AG09309 (cell line): Measurements from ENCODE around the gene DMBT1.

Source experiments
- DNase-seq: peaks from one replicate; pipeline ENCODE4 v3.0.0-alpha.2; 2010; ENCODE audit warnings: low read depth
- H3K4me3 ChIP-seq: 2 replicates; pipeline ENCODE4 v1.5.1; 2011; ENCODE audit warnings: mild to moderate bottlenecking, low read depth, low read length, moderate library complexity; ENCODE audit not compliant: control insufficient read depth
- CTCF ChIP-seq: IDR thresholded peaks from 2 replicates; pipeline ENCODE4 v1.5.1; 2011; ENCODE audit warnings: mild to moderate bottlenecking, low read depth, low read length, inconsistent platforms; ENCODE audit not compliant: insufficient read depth, control insufficient read depth; ENCODE audit errors: missing control alignments

Gene DMBT1

DNA sequence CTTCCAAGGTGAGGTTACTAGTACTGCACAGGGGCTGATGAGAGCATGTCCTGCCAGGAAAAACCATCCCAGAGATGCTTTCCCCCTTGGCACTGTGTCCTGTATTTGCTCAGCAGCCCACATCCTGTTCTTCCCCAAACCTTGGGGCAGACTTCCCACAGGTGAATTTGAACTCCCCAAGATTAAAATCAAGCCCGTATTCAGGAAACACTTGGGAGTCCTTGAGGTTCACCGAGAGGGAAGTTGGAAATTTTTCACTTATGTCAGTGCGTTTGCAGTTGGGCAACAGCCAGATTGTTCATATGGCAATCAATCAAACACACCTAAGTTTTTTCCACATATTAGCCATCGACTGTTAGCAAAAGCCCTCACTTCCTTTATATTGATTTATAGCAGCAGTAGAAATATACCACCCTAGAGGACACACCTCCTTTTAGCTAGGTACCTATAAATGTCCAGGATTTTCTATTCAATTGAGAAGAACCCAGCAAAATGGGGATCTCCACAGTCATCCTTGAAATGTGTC, at the start of gene DMBT1:
Gene DMBT1 (plus strand): TSS at position 476 of the 526 bp plus-strand sequence. CDS start 17 bp downstream, at position 493.
- TF ChIP-seq CTCF = no peak
- no peak for DNase-seq
- H3K4me3 ChIP-seq = no peak within 1 kb of the TSS

DNA sequence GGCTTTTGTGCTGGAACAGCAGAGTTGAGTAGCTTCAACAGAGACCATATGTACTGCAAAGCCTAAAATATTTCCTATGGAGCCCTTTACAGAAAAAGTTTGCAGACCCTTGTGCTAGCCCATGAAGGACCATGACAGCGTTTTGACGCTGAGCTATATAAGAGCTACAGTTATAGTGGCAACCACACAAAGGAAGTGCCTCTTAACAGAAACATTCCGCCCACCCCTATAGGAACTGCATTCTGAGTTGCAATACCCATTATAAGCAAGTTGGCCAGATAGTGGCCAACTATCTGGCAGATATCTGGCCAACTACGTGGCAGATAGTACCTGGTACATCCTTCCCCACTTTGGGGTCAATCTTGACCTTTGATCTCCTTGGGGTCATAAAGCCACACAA, 47.5 kb upstream of the DMBT1 start:
- no peak for TF ChIP-seq CTCF
- DNase-seq = no peak
- H3K4me3 ChIP-seq = no peak overlapping the region

DNA sequence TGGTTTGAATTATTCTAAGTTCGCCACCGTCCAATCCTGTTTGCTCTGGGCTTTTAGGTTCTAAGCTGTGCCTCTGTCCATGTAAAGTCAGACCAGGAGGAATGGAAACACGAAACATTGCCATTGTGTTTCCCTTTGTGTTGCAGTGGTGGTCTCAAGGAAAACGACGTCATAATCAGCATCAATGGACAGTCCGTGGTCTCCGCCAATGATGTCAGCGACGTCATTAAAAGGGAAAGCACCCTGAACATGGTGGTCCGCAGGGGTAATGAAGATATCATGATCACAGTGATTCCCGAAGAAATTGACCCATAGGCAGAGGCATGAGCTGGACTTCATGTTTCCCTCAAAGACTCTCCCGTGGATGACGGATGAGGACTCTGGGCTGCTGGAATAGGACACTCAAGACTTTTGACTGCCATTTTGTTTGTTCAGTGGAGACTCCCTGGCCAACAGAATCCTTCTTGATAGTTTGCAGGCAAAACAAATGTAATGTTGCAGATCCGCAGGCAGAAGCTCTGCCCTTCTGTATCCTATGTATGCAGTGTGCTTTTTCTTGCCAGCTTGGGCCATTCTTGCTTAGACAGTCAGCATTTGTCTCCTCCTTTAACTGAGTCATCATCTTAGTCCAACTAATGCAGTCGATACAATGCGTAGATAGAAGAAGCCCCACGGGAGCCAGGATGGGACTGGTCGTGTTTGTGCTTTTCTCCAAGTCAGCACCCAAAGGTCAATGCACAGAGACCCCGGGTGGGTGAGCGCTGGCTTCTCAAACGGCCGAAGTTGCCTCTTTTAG, 46.3 kb upstream of the DMBT1 start:
- DNase-seq = no peak
- TF ChIP-seq CTCF = no peak
- no peak overlapping the region for H3K4me3 ChIP-seq

GRCh38 chr10:122515022-122515424, 45.5 kb upstream of the DMBT1 start:
- TF ChIP-seq CTCF = no peak
- H3K4me3 ChIP-seq = no peak overlapping the region
- DNase-seq = no peak

DNA sequence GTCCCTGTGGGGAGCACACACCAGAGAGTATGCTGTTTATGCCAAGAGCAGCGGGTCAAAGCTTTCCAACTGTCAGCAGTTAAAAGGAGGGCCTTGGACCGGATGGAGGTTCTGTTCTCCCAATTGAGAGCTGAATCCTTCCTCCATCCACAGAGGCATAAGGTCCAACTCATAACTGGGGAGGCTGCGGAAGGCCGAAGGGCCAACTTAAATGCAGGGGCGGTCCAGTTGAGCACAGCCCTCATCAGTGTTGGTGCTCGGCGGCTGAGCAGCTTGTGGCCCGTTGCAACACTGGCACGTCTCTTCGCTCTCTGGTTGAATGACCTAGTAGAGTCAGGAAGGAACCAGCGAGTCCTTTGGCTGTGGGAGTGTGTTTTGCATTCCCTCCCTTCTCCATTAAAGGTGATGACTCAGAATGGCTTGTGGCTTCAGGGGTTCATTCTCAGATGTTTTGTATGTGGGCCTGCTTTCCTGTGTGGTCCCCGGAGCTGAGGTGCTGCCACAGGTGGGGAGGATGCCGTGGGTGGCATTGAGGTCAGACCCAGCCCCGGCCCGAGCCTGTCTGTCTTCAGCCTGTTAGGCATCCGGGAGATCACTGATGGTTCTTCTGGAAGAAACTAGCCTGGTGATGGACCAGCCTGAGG, 44.8 kb upstream of the DMBT1 start:
- TF ChIP-seq CTCF = no peak
- no peak overlapping the region for H3K4me3 ChIP-seq
- no peak for DNase-seq

GRCh38 chr10:122516734-122517133, 43.8 kb upstream of the DMBT1 start:
- no peak for DNase-seq
- H3K4me3 ChIP-seq = no peak overlapping the region
- TF ChIP-seq CTCF = no peak
